Neural cell (in vitro differentiated cells): Measurements from ENCODE around the gene ADAMTS2.

Experiments used
- MXI1 ChIP-seq: fragments of 450-650 bp; conservative IDR thresholded peaks from 2 replicates; pipeline ENCODE4 v1.6.1; 2014; ENCODE audit warnings: antibody characterized with exemption, mild to moderate bottlenecking; ENCODE audit not compliant: poor library complexity, severe bottlenecking
- POLR2AphosphoS5 ChIP-seq: IDR thresholded peaks from 2 replicates; pipeline ENCODE4 v1.6.1; 2012
- RAD21 ChIP-seq: fragments of 450-650 bp; conservative IDR thresholded peaks from 2 replicates; pipeline ENCODE4 v1.6.1; 2014; ENCODE audit warnings: antibody characterized with exemption, mild to moderate bottlenecking, moderate library complexity
- TF ChIP-seq, protein P1 (sequence below): fragments of 450-650 bp; IDR thresholded peaks from 2 replicates; pipeline ENCODE4 v1.5.1; 2014; ENCODE audit warnings: antibody characterized with exemption, mild to moderate bottlenecking, moderate library complexity; ENCODE audit not compliant: poor library complexity, severe bottlenecking

DNA sequence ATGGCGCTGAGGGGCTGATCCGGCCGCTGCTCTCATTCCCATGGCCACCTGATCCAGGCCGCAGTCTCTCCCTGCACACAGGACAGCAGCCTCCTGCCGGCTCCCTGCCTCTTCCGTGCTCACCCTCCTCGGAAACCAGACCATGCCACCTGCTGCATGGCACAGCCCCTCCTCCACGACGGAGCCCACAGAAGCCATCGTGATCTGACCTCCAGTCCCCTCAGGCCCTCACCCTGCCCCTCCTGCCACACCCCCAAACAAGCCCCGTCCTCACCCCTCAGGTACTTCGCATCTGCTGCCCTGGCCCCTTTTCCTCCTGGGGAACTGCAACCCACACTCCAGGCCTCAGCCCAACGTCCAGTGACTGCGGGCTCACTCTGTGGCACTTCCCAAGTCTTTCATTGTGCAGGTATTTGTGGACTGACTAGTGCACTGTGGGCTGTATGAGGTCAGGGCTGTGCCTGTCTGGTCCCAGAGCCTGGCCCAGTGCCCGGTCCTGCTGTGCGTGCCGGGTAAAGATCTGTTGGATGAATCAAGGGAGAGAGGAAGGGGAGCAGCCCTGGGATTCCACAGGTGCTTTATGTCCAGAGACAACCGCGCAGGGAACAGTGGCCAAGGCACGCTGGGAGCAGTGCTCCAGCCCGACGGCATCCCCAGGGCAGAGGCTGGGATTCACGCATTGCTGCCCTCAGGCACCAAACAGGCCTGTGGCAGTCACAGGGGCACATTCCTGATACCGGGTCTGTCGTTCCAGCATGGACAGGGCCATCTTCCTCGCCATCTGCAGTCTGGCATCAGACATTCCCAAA is 86.1 kb downstream of the ADAMTS2 start:
- TF ChIP-seq RAD21 = no peak
- no peak for TF ChIP-seq POLR2AphosphoS5
- TF ChIP-seq, protein P1, sequence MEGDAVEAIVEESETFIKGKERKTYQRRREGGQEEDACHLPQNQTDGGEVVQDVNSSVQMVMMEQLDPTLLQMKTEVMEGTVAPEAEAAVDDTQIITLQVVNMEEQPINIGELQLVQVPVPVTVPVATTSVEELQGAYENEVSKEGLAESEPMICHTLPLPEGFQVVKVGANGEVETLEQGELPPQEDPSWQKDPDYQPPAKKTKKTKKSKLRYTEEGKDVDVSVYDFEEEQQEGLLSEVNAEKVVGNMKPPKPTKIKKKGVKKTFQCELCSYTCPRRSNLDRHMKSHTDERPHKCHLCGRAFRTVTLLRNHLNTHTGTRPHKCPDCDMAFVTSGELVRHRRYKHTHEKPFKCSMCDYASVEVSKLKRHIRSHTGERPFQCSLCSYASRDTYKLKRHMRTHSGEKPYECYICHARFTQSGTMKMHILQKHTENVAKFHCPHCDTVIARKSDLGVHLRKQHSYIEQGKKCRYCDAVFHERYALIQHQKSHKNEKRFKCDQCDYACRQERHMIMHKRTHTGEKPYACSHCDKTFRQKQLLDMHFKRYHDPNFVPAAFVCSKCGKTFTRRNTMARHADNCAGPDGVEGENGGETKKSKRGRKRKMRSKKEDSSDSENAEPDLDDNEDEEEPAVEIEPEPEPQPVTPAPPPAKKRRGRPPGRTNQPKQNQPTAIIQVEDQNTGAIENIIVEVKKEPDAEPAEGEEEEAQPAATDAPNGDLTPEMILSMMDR = no peak
- no peak for TF ChIP-seq MXI1
